Activated T-helper 1 cell treated with anti-CD3 and anti-CD28 coated beads, Interleukin-2, amount 50 U/mL, for 16 hours (primary cell): ENCODE results near the gene TLR10.
"Not testable (repeated sequence)": the region's sequence is repeated elsewhere in the genome, so short reads cannot be mapped to it uniquely, and the experiment has no call there.

Source experiments
- DNase-seq, 2 donors: peaks; one replicate each; pipeline ENCODE4 v3.0.0-alpha.2; 2020; ENCODE audit warnings: low read depth in 1 of 2, low spot score in 1 of 2

The TLR10 gene

DNA sequence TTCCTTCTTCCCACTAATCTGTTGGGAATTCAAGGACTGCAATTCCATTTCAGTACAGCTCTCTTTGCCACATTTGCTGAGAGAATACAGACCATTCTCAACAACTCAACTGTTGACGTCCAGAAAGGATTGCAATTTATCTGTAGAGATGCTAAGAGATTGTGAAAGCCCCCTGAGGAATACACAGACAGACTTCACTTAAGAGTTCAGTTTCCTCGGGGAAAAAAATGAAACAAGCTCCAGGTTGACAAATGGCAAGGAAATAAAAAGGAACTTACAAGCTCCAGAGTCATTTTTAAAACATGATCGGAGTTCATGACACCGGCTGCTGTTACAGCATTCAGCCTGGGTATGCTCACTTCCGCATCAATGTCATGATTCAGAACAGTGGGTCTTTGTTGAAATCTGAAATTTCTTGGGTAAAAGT is 13.8 kb downstream of the TLR10 start:
- no peak for DNase-seq

DNA sequence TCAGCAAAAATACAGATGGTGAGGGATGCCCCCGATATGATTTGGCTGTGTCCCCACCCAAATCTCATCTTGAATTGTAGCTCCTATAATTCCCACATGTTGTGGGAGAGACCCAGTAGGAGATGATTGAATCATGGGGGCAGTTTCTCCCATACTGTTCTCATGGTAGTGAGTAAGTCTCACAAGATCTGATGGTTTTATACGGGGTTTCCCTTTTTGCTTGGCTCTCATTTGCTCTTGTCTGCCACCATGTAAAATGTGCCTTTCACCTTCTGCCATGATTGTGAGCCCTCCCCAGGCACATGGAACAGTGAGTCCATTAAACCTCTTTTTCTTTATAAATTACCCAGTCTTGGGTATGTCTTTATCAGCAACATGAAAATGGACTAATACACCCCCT is 15.8 kb downstream of the TLR10 start:
- DNase-seq = not testable (repeated sequence)

DNA sequence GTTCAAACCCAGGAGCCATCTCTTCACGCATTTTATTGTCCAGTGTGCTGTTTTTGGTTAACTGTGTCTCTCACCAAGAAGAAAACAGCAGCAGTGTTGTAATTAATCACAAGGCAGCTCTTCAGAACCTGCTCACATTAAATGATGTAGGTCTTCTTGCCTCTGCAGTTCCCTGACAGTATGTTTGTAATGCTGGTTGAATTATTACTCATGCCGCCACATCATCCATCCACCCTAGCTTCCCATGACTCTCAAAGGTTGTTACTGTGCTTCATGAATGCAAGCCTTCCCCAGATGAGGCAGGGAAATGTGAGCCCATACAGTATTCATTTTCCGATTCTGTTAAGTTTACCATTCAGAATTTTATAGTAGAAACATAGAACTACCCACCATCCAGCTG is 17.4 kb downstream of the TLR10 start:
- DNase-seq = no peak

DNA sequence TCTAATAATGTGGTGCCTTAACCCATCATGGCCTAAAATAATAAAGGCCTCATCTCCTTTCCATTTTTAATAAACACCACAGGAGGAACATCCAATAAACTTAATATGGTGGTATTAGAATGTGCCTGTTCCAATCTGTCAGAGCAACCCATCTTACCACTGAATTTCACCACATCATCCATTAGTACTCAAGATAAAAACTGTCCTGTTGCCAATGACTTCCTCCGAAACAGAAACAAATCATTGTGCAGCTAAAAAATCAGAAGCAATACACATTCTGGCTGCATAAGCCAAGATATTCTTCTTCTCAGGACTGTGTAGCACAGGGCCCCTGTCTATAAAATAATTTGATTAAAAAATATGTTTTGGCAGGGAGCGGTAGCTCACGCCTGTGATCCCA is 18.5 kb downstream of the TLR10 start:
- no peak for DNase-seq

DNA sequence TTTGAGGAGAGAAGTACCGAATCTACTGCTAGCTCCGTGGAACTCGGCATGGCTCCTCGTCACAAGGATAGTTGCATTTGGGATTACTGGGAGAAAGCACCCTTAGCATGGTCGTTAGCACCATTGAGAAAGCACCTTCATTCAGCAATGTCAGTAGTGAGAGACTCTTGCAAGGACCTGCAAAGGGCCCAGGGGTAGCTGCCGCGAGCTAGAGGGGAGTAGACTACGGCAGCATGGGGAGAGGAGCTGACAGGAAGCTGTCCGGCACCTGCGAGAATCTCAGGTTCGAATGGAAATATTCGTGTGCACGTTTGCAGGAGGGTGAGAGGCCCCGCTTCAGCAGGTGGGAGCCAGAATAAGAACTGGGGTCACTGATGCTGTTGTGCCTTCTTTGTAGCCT is 20.2 kb downstream of the TLR10 start:
- no peak for DNase-seq

DNA sequence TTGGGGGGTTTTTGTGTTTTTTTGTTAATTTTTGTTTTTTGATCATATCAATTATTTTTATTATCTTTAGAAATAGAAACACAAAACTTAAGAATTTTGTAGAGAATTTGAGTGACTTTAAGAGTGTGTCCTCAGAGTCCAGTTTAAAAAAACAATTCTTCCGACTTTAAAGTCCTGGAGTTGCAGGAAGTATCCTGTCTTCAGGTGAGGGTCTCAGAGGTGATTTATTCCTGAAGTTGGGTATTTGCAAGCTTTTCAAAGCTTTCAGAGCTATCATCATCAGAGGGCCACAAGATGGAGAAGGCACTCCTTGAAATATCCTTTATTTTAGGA is 23.0 kb downstream of the TLR10 start:
- no peak for DNase-seq

DNA sequence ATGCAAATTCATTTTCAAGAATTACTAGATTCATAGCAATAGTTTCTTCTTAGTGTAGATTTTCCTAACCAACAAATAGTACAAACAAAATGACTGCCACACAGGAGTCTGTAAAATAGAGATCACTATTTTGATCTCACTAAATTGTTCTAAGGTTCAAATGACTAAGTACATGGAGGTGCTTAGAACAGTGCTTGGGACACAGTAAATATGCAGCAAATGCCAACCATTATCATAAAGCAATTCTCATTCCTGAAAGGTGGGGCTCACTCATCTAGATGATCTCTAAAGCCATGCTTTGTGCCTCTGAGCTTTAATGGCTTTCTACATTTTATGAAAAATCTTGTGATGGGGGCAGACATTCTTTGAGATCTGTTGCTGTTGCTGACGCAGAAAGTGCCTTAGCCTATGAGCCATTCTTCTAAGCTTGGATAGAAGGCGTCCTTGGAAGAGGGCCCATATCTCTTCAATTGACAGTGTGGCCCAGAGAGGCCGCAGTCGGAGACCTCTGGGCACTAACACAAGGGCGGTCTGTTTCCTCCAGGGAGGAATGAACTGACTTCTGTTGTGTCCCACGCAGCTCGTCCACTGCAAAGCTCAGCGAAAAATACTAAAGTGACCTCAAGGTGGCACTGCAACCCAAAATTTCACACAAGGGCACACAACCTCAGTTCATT is 23.5 kb downstream of the TLR10 start:
- DNase-seq = peak; percentile 7 to 33

DNA sequence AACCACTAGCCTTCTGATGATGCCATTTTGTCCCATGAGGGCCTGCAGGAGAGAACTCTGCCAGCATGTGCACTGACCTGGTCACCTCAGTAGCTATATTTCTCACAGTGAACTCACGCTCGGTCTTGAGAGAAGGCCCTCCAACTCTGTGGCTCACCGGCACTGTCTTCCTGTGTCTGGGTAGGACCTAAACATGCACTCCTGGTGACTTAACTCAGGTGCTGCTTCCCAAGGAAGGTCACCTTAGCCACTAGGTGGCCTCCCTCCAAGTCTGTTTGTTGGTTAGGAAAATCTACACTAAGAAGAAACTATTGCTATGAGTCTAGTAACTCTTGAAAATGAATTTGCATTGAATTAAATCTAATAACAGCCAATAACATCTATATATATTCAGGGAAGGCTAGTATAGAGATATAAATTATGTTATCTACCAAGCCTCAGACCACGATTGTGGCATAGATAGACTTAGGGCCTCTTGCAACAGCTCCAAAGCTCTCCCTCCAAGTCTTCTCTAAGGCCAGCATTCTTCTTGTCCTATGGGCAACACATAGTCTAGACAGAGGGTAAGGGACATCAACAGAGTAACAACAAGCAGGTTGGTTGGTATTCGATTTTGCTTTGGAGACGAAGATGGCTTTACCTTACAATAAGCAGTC is 24.7 kb downstream of the TLR10 start:
- no peak for DNase-seq

DNA sequence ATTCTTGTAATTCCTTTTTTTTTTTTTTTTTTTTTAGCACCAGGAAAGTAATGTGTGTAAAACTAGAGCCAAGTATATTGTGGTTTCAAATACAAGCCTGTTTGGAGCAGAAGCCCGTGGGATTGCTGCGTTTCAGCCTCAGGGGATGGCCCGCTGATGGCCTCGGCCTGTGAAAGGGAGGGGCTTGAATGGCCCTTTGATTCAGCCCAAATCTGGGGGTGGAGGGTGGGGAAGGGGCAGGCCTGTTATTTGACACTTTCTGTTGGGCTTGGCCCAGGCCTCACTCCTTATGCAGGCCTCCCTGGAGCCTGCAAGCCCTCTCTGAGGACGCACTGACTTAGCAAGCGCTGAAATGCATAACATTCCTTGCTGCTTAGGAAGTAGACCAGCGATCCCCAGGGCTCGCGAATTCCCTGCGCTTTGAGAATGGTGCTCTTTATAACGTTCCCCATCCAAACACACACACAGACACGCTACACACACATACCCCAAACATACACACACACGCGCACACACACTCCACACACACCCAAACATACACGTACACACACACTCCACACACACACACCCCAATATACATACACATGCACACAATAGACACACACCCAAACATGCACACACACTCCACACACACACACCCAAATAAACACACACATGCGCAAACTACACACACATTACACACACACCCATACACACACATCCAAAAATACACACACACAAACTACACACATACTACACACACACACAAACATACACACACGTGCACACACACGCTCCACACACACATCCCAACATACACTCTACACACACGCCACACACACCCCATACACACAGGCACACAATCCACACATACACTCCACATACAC is 29.6 kb downstream of the TLR10 start:
- no peak for DNase-seq

DNA sequence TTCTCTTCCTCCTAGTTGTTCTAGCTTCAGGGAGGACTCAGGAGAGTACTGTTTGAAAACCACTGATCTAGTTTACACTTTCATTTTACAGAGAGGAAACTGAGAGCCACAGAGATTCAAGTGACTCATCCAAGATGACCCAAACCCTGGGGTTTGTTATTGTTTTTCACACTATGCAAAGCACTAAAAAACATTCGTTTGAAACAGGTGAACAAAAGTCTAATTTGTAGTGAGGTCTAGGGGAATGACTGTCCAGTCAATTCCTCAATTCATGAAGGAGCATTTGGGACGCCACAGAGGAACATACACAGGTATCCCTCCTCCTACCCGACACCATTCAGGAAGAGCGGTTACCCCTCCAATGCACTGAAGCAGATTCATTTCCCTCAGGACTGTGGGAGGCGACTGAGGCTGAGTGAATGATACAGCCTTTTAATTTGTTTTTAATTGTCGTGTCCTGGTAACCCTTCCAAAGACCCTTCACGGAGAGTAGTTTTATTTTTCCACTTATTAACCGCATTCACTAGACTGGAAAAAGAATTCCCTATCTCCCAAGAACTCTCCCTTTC is 30.3 kb downstream of the TLR10 start:
- DNase-seq = no peak

DNA sequence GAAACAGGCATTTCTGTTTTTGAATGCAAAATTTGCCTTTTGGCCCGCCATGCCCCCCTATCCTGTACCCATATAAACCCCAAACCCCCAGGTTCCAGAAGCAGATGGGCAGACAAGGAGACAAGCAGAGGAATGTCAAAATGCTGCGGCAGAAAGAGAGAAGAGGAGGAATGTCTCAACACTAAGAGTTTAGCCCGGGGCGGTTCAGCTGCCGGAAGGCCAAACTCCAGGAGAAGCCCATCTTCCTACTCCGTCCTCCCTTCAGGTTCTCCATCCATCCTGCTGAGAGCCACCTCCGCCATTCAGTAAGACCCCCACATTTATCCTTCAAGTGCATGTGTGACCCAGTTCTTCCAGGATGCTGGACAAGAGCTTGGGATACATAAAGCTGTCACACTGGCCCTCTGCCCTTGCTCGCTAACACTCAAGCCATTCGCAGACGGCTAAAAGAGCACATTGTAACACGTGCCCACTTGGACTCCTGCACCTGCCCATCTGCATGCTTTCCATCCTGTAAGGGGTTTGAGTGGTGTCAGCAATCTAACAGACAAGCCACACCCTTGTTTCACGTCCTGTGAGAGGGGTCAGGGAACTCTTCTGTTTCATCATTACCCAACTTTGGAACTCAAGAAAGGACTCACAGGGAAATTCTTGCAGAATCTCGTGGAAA is 31.3 kb downstream of the TLR10 start:
- no peak for DNase-seq

DNA sequence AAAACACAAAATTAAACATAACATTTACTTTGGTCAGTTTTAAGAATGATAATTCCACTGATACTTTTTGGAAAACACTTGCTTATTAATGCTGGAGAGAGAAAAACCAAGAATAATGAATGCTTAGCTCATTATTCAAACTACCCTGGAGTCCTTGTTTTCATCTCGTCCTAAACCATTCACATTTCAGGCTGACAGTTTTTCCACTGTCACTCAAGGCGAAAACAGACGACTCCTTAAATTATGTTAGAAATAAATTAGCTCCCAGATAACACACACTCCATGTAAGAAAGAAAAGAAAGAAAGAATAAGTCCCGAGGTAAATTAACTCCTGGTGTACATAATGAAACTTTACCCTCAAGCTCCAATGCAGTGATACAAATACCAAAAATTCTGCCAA is 33.5 kb downstream of the TLR10 start:
- no peak for DNase-seq

DNA sequence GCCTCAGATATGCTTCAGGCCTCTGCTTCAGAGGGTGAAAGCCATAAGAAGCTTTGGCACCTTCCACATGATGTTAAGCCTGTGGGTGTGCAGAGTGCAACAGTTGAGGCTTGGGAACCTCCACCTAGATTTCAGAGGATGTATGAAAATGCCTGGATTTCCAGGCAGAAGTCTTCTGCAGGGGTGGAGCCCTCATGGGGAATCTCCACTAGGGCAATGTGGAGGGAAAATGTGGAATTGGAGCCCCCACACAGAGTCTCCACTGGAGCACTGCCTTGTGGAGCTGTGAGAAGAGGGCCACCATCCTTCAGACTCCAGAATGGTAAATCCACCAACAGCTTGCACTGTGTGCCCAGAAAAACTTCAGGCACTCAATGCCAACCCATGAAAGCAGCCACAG is 35.2 kb downstream of the TLR10 start:
- DNase-seq = no peak

DNA sequence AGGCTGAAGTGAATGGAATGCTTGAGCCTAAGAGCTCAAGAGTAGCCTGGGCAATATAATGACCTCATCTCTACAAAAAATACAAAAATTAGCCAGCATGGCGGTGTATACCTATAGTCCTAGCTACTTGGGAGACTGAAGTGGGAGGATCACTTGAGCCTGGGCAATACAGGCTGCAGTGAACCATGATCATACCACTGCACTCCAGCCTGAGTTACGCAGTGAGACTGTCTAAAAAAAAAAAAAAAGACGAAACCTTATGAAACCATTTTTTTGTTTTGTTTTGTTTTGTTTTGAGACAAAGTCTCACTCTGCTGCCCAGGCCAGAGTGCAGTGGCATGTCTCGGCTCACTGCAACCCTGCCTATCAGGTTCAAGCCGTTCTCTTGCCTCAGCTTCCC is 36.9 kb downstream of the TLR10 start:
- no peak for DNase-seq

DNA sequence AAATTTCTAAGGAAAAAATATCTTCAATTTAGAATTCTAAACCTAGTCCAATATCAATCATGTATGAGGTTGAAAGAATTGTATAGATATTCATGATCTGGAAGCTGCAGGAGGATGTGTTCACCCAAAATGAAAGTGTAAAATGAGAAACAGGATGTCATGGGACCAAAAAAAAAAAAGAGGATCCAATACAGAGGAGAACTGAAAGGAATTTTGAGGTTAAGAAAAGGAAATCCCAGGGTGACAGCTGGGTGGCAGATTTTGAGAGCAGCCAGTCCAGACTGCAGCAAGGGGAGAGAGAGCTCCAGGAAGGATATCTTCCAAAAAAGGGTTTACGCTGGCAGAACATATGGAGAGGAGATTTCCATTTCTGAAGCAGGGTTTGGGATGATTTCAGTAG is 38.9 kb downstream of the TLR10 start:
- DNase-seq = no peak

DNA sequence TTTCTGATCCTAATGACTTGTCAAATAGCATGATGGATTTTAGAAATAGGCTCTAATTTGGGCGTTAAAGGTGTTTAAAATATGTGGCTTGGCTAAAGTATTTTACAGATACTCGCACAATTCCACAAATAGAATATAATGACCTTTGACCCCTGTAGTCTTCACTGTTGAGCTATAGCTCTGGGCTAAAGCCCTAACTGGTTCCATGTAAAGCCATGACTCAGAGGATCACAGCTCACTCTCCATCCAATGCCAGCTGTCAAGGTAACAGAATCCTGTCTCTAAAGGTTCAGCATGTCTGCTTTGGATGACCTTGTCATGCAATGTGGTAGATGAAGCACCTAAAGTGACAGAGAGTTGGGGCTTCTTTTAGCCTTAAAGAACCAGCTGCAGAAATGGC is 42.5 kb downstream of the TLR10 start:
- DNase-seq = no peak

DNA sequence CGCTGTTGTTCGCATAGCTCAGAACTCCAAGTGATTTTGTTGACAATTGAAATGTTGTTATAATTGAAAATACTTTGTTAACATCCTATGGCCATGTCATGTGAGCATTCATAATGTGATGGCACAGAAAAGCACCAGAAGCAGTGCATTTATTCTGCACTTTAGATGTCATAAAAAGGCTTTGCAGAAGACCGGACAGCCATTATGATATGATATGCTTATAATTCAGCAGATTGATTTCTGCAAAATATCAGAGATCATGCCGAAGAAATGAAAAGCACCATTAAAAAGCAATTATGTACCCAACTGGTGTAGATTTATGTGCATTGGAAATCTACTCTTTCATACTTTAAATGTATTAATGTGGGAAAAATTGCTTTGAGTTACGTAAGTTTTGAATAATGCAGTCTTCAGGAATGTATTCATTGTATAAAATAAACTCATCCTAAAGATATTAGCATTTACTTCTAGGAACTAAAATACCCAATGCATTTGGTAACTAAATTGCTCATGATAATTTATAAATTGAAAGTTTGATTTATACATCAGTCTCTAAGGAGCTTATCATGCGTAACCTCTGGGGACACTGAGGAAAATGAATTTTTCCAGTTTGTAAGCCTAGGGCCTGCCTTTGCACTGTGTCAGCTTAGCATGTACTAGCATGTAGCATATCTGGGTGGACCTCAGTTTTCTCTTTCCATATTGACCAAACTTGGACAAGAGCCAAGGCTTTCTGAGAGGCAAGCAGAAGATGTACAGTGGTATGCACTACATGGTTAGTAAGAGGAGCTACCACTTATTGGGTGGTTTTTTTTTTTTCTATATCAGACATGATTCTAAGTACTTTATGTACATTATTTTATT is 43.6 kb downstream of the TLR10 start:
- no peak for DNase-seq

DNA sequence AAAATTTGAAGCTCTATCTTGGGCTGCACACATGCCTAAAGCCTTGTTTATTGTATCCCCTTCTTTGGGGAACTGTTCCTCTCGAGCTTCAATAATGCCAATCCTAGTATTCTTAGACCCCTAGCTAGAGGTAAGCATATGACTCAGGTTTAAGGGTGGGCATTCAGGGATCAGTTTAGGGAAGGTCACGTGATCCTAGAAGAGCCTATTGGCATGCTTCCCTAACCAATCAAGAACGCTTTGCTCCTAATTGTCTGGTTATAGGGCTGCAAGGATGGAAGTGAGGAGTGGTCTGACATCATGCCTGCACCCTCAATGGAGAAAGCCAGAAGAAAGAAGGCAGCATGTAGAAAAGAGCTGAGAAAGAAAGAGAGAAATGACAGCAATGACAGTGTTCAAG is 46.9 kb downstream of the TLR10 start:
- DNase-seq = no peak

DNA sequence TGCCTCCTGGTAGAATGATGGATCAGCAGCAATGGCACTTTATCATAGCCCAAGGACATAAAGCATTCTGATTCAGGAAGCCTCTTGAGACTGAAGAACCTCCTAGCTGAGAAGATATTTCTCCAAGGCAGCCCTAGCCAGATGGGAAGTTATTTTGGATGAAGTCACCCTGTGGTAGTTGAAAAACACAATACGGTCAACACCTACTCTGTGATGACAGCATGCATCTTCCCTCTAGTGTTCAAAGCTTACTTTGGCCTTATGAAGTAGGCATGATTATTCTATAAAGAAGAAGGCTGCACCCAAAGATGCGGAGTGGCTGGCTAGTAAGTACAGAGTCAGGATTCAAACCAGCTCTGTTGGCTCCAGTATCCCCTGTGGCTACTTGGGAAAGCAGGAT is 47.9 kb downstream of the TLR10 start:
- DNase-seq = no peak

DNA sequence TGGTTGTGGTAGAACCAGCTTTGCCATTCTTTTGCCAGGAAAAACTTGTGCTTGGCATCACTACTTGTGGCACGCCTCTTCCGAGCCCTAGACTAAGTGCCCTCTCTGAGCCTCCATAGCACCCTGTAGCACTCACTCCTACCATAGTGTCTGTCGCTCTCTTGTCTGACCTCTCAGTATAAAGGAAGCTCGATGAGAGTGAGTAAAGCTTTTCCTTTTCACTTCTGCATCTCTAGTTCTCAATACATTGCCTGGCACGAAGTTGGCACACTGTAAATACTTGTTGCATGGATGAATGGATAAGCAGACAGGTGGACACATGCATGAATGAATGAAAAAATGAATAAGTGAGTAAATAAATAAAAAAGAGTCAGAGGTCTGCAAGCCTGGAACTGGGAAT is 48.3 kb downstream of the TLR10 start:
- DNase-seq = no peak

DNA sequence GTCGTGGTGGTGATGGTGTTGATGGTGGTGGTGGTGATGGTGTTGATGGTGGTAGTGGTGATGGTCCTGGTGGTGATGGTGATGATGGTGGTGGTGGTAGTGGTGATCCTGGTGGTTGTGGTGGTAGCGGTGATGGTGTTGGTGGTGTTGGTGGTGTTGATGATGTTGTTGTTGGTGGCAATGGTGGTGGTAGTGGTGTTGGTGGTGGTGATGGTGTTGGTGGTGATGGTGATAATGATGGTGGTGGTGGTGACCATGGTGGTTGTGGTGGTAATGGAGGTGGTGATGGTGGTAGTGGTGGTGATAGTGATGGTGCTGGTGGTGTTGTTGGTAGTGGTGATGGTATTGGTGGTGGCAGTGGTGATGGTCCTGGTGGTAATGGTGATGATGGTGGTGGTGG is 49.1 kb downstream of the TLR10 start:
- DNase-seq = no peak
